Ureter (tissue), 1 donor: ENCODE measurements around the gene LEMD1. TPM values are rescaled to one million over a fixed set of nuclear protein-coding genes. Genes with fewer than 3 reads are reported as not detected.
"Not testable (repeated sequence)": the region's sequence is repeated elsewhere in the genome, so short reads cannot be mapped to it uniquely, and the experiment has no call there.

ENCODE experiments used
- DNase-seq: peaks from one replicate; pipeline ENCODE4 v3.0.0-alpha.2; 2020; ENCODE audit warnings: low spot score
- total RNA-seq: library from RNA; stranded (reverse); gene quantifications from one replicate; pipeline ENCODE4 v1.2.4, GENCODE V29; 2023
- donor health status: DM: yes; HTN: yes; CAD: no.

The LEMD1 gene
- total RNA-seq, 1 donor from 2014 or later: not detected

DNA sequence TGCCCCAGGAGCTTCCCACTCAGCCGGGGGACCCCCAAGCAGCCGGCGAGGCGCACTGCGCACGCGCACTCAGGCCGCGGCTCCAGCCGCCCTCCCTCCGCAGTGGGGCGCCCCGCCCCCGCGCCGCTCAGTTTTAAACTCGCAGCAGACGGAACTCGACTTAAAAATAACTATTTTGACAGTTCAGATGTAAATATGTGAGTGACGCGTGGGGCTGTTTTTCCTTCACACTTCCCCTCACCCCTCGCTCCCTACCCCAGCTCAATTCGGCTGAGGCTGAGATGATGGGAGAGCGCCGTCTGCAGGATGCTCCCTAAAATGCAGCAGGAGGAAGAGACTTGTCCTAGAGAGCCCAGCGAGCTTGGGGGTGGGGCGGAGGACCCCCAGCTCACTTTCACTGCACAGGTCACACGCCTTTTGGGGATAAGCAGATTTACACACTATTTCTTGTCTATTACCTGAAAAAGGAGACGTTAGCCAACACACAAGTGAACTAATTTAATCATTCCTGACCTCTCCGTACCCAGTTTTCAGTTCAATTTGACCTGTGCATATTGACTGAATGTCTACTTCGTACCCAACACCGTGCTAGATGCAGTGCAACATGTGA, 8.9 kb upstream of the LEMD1 start:
- DNase-seq: no peak

DNA sequence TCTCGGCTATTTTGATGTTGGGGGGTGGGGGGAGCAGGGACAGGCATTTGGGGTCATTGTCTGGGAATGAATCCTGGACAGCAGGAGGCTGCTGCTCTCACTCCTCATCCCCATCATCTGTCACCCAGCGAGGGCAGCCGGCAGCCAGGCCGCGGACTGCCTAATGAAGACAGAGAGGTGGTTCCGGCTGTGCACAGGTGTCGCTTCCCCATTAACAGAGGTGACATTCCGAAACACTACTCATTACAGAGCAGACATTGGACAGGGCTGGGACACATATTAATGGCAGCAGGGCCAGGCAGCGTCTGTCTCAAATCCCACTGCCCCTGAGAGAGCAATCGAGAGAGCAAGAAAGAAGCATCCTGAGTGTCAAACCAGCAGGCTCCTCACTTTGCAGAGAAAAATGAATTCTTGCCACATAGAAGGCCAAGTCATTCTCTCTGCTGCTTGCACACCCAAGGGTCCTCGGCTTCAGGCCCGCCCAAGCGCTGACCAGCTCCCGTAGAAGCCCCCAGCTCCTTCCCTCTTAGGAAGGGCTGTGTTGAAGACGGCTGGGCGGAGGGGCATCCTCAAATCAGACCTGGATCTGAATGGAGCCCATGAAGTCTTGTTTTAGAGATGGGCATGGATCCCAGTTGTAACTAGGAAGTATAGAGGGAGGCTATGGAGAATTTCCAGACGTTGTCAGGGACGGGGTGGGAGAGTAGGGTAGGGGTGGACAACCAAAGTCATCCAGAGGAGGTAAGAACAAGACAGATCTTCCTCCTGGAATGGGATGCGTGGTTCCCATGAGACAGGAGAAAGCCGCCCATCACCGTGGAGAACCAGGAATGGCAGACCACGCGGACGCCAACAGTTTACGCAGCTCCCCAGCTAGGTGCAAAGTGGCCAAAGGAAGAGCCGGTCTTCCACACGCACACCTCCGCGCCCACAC, 8.2 kb upstream of the LEMD1 start:
- no peak for DNase-seq

GRCh38 chr1:205424901-205425600, 3.2 kb upstream of the LEMD1 start:
- DNase-seq: peak; percentile 14

- DNase-seq: no peak
Measured at GRCh38 chr1:205423814-205424399, 2.1 kb upstream of the LEMD1 start.

GRCh38 chr1:205422993-205423642, 1.3 kb upstream of the LEMD1 start:
- peak; percentile 9 for DNase-seq

- no peak for DNase-seq
Measured at GRCh38 chr1:205420938-205421337, 918 bp downstream of the LEMD1 start.

GRCh38 chr1:205417870-205418635, 3.8 kb downstream of the LEMD1 start:
- DNase-seq: no peak

DNA sequence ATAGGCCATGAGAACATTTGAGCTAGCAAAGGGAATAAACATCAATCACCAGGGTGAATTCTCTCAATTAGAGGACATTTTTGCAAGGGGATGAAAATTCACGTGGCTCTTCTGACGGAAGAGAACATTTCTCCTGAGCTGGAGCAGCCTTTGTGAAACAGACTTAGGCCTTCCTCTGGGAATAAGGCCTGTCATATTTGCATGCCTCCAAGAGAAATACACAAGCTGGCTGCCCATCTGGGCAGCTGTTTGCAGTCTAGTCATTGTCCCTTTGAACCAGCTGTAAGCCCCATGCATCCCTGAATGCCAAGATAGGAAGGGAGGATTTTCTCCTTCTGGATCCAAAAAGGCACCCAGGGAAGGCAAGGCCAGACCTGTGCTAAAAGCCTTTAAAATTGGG, 5.5 kb downstream of the LEMD1 start:
- DNase-seq: no peak

DNA sequence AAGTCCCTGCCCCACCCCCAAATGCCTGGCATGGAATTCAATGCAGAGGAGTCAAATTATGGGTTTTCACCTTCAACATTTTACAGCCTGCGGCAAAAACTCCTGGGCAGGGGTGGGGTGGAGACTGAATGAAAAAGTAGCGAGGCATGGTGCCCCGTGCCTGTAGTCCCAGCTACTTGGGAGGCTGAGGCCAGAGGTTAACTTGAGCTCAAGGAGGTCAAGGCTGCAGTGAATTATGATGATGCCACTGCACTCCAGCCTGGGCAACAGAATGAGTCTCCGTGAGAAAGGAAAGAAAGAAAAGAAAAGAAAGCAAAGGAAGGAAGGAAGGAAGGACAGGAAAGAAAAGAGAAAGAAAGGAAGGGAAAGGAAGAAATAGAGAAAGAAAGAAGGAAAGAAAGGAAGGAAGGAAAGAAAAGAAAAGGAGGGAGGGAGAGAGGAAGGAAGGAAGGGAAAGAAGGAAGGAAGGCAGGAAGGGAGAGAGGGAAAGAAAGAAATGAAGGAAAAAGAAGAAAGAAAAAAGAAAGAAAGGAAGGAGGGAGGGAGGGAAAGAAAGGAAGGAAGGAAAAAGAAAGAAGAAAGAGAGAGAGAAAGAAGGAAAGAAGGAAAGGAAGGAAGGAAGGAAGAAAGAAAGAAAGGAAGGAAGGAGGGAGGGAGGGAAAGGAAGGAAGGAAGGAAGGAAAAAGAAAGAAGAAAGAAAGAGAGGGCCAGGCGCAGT, 11.1 kb downstream of the LEMD1 start:
- DNase-seq: no peak

GRCh38 chr1:205407970-205408369, 13.9 kb downstream of the LEMD1 start:
- DNase-seq: no peak

DNA sequence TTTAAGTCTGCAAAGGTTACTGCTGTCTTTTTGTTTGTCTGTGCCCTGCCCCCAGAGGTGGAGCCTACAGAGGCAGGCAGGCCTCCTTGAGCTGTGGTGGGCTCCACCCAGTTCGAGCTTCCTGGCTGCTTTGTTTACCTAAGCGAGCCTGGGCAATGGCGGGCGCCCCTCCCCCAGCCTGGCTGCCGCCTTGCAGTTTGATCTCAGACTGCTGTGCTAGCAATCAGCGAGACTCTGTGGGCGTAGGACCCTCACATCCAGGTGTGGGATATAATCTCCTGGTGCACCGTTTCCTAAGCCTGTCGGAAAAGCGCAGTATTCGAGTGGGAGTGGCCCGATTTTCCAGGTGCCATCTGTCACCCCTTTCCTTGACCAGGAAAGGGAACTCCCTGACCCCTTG, 15.6 kb downstream of the LEMD1 start:
- not testable (repeated sequence) for DNase-seq

DNA sequence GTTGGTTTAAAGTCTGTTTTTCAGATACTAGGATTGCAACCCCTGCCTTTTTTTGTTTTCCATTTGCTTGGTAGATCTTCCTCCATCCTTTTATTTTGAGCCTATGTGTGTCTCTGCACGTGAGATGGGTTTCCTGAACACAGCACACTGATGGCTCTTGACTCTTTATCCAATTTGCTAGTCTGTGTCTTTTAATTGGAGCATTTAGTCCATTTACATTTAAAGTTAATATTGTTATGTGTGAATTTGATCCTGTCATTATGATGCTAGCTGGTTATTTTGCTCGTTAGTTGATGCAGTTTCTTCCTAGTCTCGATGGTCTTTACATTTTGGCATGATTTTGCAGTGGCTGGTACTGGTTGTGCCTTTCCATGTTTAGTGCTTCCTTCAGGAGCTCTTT, 17.4 kb downstream of the LEMD1 start:
- DNase-seq: not testable (repeated sequence)

DNA sequence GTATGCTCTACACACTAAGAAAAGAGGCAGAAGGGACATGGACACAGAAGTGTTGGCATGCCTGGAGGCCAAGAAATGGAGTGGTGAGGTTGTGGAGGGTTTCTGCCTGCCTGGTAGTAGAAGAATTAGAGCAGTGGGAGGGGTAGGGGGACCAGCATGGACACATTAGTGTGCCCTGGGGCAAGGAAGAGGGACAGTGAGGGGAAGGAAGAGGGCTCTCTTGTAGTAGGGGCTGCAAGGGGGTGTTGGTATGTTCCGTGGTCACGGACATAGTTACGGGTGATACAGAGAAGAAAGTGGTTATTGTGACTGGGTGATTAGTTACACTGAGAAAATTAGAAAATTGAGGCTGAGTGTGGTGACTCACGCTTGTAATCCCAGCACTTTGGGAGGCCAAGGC, 23.3 kb downstream of the LEMD1 start:
- DNase-seq: no peak

- no peak for DNase-seq
Measured at GRCh38 chr1:205396967-205397616, 24.8 kb downstream of the LEMD1 start.

DNA sequence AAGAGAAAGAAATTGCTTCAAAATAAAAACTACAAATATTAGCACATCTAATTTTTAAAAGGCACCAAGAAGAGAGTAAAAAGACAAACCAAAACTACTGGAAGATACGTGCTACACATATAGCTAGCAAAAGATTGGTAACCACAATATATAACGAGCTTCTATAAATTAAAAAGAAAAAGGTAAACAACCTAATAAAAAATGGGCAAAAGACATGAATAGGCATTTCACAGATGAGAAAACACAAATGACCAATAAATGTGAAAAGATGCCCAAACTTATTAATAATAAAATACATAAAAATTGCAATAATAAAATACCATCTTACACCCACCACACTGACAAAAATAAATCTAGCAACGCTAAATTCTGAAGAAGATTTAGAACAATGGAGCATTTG, 26.2 kb downstream of the LEMD1 start:
- DNase-seq: no peak

DNA sequence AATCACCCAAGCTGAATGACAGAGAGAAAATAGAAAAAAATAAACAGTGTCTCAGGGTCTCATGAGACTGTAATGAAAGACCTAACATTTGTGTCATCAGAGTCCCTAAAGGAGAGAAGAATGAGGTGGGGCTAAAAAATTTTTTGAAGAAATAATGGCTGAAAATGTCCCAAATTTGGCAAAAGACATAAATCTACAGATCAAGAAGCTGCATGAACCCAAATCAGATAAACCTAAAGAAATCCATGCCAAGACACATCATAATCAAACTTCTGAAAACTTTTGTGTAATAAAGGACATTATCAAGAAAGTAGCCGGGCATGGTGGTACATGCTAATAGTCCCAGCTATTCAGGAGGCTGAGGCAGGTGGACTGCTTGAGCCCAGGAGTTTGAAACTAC, 29.2 kb downstream of the LEMD1 start:
- DNase-seq: no peak

GRCh38 chr1:205391386-205391785, 30.5 kb downstream of the LEMD1 start:
- no peak for DNase-seq

DNA sequence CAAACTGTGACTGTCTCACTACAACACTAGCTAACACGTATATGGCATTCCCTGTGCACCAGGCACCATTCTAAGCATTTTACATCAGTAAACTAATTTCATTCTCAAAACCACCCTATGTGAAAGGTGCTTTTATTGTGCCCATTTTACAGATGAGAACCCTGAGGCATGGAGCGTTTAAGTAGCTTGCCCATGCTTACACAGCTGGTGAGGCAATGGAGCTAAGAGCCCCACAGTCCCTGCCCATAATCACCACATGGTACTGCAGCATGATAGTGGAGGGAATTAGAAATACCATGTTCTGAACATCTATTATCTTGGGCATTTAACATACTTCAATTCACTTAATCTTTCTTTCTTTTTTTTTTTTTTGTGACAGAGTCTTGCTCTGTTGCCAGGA, 34.0 kb downstream of the LEMD1 start:
- DNase-seq: no peak

DNA sequence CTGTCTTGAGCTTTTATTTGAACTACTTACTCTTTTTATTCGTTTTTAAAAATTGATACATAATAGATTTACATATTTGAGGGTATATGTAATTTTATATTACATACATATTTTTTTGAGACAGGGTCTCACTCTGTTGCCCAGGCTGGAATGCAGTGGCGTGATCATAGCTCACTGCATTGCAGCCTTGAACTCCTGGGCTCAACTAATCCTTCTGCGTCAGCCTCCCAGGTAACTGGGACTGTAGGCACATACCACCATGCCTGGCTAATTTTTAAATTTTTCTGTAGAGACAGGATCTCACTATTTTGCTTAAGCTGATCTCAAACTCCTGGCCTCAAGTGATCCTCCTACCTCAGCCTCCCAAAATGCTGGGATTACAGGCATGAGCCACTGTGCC, 38.9 kb downstream of the LEMD1 start:
- not testable (repeated sequence) for DNase-seq

DNA sequence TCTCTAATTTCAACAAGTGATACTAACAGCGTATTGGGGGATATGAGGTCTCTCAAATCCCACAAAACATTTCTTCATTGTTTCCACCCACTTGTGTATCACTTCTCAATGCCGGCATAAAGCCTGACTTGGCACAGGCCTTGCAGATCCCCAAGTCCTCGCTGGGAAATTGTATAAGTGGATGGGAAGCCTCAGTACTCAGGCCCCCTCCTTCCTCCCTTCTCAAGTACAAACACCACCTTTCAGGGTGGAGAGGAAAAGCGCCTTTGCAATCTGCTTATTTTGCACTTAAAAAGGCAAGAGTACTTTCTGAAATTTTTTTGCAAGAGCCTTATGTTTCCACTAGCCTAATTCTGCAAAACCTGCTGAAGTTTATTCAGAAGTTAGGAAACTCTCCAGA, 39.3 kb downstream of the LEMD1 start:
- DNase-seq: no peak
